Measurements from ENCODE around the gene ITPA. TPM values are rescaled to one million over a fixed set of nuclear protein-coding genes. Genes with fewer than 3 reads are reported as not detected.

ITPA gene
- polyA plus RNA-seq, 1 experiment: 35.0 TPM

DNA sequence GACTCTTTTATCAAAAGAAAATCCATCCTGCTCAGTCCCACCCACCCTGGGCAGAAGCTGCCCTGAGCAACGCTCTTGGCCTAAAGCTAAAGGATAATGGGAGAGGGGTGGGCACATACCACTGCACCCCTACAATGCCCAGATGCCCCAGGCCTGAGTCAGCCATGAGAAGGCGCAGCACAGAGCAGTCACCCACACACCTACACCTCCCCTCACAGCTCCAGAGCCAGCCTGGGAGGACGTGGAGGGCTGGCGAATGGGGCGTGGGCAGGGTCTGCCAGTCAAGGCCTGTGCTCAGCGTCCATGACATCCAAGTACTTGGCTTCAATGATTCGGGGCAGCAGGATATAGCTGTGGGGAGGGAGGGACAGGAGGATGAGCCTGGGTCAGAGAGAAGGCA is 18.2 kb downstream of the ITPA start:
- TF ChIP-seq, protein P1, sequence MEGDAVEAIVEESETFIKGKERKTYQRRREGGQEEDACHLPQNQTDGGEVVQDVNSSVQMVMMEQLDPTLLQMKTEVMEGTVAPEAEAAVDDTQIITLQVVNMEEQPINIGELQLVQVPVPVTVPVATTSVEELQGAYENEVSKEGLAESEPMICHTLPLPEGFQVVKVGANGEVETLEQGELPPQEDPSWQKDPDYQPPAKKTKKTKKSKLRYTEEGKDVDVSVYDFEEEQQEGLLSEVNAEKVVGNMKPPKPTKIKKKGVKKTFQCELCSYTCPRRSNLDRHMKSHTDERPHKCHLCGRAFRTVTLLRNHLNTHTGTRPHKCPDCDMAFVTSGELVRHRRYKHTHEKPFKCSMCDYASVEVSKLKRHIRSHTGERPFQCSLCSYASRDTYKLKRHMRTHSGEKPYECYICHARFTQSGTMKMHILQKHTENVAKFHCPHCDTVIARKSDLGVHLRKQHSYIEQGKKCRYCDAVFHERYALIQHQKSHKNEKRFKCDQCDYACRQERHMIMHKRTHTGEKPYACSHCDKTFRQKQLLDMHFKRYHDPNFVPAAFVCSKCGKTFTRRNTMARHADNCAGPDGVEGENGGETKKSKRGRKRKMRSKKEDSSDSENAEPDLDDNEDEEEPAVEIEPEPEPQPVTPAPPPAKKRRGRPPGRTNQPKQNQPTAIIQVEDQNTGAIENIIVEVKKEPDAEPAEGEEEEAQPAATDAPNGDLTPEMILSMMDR (IDR thresholded peaks at IDR 0.05; ENCODE audit: insufficient read depth, low read depth, low read length): no peak
- no peak for DNase-seq (ENCODE audit: low read depth)

DNA sequence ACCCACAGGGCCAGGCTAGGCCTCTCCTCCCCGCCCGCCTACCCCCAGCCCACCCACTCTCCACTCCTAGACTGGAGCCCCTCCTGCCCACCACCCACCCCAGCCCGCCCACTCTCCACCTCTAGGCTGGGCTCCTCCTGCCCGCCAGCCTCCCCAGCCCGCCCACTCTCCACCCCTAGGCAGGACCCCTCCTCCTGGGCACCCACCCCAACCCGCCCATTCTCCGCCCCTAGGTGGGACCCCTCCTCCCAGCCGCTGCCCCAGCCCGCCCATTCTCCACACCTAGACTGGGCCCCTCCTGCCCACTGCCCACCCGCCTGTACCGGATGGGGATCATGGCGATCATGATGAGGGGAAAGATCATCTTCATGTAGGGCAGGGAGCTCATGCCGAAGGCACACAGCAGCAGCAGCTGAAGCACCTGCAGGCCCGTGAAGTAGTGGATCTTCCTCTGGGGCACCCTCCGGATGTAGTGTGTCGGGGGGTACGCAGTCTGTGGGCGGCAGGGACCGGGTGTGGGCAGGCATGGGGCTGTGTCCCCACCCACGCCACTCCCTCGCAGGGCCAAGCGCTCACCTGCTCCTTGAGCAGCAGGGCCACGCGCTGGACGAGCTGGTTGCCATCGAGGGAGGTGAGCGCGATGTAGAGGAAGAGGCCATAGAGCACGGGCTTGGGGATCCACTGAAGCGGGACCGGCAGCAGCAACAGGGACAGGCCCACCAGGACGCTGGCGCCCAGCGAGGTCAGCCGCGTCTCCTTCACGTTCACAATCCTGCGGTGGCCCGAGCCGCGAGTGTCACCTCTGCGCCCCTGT is 18.8 kb downstream of the ITPA start:
- TF ChIP-seq, protein P1 (IDR thresholded peaks at IDR 0.05; ENCODE audit: insufficient read depth, low read depth, low read length): no peak
- POLR2A ChIA-PET: no interaction called here
- CTCF ChIA-PET: interaction anchor here (1.7 kb wide), 1 partner anchor 9 kb away, joined by 8 read pairs; no protein-coding TSS in a partner anchor
- Histone ChIP-seq H3K27me3 (ENCODE audit: control insufficient read depth, insufficient read depth, low read length) (no peaks in the 10 kb centered on the region), H3K36me3 (ENCODE audit: control insufficient read depth, insufficient read depth, low read length) (peaks cover 2% of the 10 kb centered on the region), H3K4me3 (ENCODE audit: low read depth, low read length) (no peak overlapping the region)
- no peak for DNase-seq (ENCODE audit: low read depth)

More for the DNA sequence above, 18.2 kb downstream of the ITPA start:
- ChIA-PET CTCF (interaction anchor here (1.7 kb wide), 1 partner anchor 8 kb away, joined by 8 read pairs; no protein-coding TSS in a partner anchor), POLR2A (no interaction called here)
- Histone ChIP-seq H3K36me3 (ENCODE audit: control insufficient read depth, insufficient read depth, low read length) (peaks cover 3% of the 10 kb centered on the region), H3K4me3 (ENCODE audit: low read depth, low read length) (no peak overlapping the region), H3K27me3 (ENCODE audit: control insufficient read depth, insufficient read depth, low read length) (no peaks in the 10 kb centered on the region)

DNA sequence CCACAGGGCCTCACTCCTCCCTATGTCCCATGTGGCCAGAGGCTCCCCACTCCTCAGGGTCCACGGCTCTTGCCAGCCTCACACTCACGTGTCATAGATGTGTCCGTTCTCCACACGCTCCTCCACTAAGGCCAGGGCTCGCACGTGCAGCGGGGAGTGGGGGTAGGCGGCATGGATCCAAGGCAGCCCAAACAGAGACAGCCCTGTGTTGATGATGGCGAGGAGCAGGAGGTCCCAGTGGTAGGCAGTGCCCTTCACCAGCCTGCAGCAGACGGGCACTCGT is 19.4 kb downstream of the ITPA start:
- CTCF ChIA-PET: interaction anchor here (1.7 kb wide), 1 partner anchor 9 kb away, joined by 8 read pairs; no protein-coding TSS in a partner anchor
- Histone ChIP-seq H3K36me3 (ENCODE audit: control insufficient read depth, insufficient read depth, low read length) (no peaks in the 10 kb centered on the region; the same call in 1 of the 2 replicates), H3K4me3 (ENCODE audit: low read depth, low read length) (no peak overlapping the region), H3K27me3 (ENCODE audit: control insufficient read depth, insufficient read depth, low read length) (no peaks in the 10 kb centered on the region)
- POLR2A ChIA-PET: no interaction called here
- no peak for DNase-seq (ENCODE audit: low read depth)
- TF ChIP-seq, protein P1 (IDR thresholded peaks at IDR 0.05; ENCODE audit: insufficient read depth, low read depth, low read length): no peak

DNA sequence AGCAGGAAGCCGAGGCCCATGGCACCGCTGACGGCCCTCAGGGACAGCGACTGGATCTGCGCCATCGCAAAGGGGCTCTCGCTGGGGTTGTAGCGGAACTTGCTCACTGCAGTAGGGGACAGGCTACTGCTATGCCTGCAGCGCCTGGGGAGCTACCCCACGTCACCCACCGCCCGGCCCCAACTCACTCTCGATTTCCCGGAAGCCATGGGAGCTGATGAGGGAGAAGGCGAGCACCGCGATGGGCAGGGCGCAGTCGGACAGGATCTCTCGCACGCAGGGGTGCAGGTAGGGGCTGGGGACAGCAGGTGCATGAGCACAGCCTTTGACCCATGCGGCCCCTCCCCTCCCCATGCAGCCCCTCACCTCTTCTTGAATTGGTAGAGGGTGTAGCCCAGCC is 19.9 kb downstream of the ITPA start:
- TF ChIP-seq, protein P1 (IDR thresholded peaks at IDR 0.05; ENCODE audit: insufficient read depth, low read depth, low read length): no peak
- no peaks in the 10 kb centered on the region for H3K27me3 ChIP-seq (ENCODE audit: control insufficient read depth, insufficient read depth, low read length)
- CTCF ChIA-PET: no interaction called here
- no peaks in the 10 kb centered on the region; the same call in 1 of the 2 replicates for H3K36me3 ChIP-seq (ENCODE audit: control insufficient read depth, insufficient read depth, low read length)
- POLR2A ChIA-PET: no interaction called here
- no peak for DNase-seq (ENCODE audit: low read depth)
- no peak overlapping the region for H3K4me3 ChIP-seq (ENCODE audit: low read depth, low read length)

DNA sequence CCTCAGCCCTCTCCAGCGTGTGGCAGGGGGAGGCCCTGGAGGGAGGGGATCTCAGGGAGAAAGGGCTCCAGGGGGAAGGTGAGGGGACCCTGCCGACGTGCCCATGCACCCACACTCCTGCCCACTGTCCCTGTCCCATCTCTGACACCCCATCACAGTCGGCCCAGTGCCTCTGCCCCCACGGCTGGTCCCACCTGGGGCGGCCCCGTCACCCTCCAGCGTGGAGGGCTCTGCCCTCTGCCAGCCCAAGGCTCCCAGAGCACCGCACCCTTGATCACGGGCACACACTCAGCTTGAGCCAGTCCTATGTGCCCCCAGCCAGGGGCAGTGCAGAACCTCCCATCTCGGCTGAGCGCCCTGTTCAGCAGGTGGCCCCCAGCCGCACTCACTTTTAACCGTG is 20.5 kb downstream of the ITPA start:
- Histone ChIP-seq H3K4me3 (ENCODE audit: low read depth, low read length) (no peak overlapping the region), H3K27me3 (ENCODE audit: control insufficient read depth, insufficient read depth, low read length) (no peaks in the 10 kb centered on the region), H3K36me3 (ENCODE audit: control insufficient read depth, insufficient read depth, low read length) (no peaks in the 10 kb centered on the region; the same call in 1 of the 2 replicates)
- TF ChIP-seq, protein P1 (IDR thresholded peaks at IDR 0.05; ENCODE audit: insufficient read depth, low read depth, low read length): no peak
- no peak for DNase-seq (ENCODE audit: low read depth)
- CTCF ChIA-PET: no interaction called here
- POLR2A ChIA-PET: no interaction called here

Measured in BJ (cell line).